Cardiac fibroblast (primary cell): Measurements from ENCODE around the gene FAM25A.
"Not testable (repeated sequence)": the region's sequence is repeated elsewhere in the genome, so short reads cannot be mapped to it uniquely, and the experiment has no call there.

ENCODE experiments used
- DNase-seq, 2 donors: peaks; one replicate each; pipeline versions ENCODE4 v3.0.0 to v3.0.0-alpha.2; 2010; ENCODE audit warnings: low read depth in 2 of 2
- H3K4me3 ChIP-seq, 2 donors: replicated peaks in 1 of 2; 1 replicate in 1 of 2; 2 replicates in 1 of 2; pipeline ENCODE4 v1.5.1; 2011; ENCODE audit warnings: low read depth in 2 of 2, low read length in 2 of 2, mild to moderate bottlenecking in 2 of 2, moderate library complexity in 1 of 2
- TF ChIP-seq, protein P1 (sequence below): IDR thresholded peaks from one replicate; pipeline ENCODE4 v1.5.1; 2011; ENCODE audit warnings: low read depth, mild to moderate bottlenecking, low read length, inconsistent platforms

FAM25A gene

DNA sequence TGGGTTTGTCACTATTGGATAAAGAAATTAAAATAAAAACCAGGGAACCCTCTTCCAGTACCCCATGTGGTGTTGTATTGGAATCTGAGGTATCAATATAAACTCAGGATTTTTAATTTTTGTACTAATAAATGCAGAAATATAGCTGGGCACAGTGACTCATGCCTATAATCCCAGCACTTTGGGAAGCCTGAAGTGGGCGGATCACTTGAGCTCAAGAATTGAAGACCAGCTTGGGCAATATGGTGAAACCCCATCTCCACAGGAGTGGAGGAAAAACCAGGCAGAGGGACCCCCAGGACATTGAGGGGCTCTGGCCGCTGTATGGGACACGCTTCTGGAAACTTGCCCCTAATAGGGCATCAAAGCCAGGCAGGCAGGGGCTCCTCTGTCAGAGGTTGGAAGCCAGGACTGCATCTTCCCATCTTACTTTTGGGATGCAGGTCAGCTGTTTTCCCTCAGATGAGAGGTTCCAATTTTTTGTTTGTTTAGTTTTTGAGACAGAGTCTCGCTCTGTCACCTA, 40.7 kb upstream of the FAM25A start:
- H3K4me3 ChIP-seq, result no peak overlapping the region
- TF ChIP-seq, protein P1, sequence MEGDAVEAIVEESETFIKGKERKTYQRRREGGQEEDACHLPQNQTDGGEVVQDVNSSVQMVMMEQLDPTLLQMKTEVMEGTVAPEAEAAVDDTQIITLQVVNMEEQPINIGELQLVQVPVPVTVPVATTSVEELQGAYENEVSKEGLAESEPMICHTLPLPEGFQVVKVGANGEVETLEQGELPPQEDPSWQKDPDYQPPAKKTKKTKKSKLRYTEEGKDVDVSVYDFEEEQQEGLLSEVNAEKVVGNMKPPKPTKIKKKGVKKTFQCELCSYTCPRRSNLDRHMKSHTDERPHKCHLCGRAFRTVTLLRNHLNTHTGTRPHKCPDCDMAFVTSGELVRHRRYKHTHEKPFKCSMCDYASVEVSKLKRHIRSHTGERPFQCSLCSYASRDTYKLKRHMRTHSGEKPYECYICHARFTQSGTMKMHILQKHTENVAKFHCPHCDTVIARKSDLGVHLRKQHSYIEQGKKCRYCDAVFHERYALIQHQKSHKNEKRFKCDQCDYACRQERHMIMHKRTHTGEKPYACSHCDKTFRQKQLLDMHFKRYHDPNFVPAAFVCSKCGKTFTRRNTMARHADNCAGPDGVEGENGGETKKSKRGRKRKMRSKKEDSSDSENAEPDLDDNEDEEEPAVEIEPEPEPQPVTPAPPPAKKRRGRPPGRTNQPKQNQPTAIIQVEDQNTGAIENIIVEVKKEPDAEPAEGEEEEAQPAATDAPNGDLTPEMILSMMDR, result no peak
- peak in 1 of 2 donors; percentile 36 for DNase-seq

DNA sequence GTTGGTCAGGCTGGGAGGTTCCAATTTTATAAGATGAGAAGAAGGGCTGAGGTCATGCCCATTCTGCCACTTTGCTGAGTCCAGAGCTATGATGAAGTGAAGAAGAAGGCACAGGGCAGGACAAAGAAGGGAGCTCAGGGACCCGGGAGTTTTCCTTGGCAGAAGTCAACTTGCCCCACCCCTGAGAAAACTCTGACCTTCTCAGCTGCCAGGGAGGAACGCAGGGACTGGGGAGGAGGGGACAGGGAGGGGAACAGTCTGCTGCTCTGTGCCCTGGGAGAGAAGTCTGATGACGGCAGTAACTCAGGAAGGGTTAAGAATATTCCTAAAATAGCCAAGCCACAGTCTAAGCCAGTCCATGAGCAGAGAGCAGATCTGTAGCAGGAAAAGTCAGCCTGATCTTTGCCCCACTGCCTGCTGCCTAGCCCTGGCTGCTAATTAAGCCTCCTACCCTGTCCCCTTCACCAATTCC, 40.1 kb upstream of the FAM25A start:
- peak; percentile 59 to 64 for DNase-seq
- H3K4me3 ChIP-seq, result no peak overlapping the region
- TF ChIP-seq, protein P1, result no peak

DNA sequence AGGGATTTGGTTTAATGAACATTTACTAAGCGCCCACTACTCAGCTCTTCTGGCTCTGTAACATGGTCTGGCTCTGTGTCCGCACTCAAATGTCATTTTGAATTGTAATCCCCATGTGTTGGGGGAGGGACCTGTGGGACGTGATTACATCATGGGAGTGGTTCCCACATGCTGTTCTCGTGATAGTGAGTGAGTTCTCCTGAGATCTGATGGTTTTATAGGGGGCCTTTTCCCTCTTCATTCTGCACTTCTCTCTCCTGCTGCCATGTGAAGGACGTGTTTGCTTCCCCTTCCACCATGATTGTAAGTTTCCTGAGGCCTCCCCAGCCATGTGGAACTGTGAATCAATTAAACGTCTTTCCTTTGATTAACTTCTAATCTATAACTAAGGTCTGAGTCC, 39.1 kb upstream of the FAM25A start:
- not testable (repeated sequence) for DNase-seq, H3K4me3 ChIP-seq

DNA sequence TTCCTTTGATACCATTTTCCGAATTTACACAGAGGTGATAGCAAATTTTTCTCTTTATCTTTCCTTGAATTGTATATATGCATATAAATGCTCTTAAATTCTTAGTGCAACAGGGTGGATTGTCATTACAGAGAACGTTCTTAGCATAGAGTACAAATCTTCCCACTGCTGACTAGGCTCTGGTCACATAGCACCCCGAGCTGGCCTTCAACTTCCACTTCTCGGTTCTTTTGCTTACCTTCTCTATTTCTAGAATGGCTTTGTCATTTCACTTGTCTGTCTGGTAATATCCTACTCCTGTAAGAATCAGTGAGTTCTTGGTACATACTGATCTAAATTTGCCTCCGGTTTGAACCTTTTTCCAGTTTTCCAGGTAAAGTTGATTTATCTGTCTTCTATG, 38.4 kb upstream of the FAM25A start:
- DNase-seq, result no peak
- no peak overlapping the region for H3K4me3 ChIP-seq
- TF ChIP-seq, protein P1, result no peak

DNA sequence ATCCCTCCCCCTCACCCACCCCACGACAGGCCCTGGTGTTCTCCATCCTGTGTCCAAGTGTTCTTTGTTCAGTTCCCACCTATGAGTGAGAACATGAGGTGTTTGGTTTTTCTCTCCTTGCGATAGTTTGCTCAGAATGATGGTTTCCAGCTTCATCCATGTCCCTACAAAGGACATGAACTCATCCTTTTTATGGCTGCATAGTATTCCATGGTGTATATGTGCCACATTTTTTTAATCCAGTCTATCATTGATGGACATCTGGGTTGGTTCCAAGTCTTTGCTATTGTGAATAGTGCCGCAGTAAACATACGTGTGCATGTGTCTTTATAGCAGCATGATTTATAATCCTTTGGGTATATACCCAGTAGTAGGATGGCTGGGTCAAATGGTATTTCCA, 35.6 kb upstream of the FAM25A start:
- not testable (repeated sequence) for DNase-seq, H3K4me3 ChIP-seq

DNA sequence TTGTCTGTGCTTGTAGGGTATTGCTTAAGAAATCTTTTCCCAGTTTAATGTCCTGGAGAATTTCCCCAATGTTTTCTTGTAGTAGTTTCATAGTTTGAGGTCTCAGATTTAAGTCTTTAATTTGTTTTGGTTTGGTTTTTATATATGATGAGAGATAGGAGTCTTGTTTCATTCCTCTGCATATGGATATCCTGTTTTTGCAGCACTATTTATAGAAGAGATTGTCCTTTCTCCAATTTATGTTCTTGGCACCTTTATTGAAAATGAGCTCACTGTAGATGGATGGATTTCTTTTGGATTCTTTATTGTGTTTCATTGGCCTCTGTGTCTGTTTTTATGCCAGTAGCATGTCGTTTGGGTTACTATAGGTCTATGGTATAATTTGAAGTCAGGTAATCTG, 31.6 kb upstream of the FAM25A start:
- DNase-seq, result no peak
- TF ChIP-seq, protein P1, result no peak

DNA sequence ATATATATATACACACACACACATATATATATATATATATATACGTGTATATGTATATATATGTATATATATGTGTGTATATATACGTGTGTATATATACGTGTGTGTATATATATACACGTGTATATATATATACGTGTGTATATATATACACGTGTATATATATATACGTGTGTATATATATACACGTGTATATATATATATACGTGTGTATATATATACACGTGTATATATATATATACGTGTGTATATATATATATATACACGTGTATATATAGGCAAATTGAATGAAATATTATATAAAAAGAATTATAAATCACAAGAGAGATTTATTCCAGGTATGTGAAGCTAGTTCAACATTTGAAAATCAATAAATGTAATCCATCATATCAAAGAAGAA, 28.7 kb upstream of the FAM25A start:
- DNase-seq, result not testable (repeated sequence)

More for the DNA sequence above, 31.6 kb upstream of the FAM25A start:
- H3K4me3 ChIP-seq, result no peak overlapping the region

DNA sequence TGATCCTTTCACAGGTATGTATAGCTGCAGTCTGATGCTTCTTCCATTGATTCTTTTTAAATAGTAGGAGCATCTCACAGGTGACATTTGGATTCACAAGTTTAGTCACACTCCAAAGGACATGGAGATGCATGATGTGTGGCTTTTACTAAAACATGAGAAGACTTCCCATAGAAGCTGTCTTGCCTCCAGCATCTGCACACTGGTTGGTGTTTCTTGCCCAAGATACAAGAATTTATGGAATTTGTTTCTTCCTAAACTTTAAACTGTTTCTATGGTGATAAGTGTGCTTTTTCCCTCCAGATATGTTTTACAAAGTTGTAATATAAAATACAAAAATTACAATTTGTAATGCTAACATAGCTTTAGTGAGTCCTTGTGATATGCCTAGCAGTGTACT, 27.6 kb upstream of the FAM25A start:
- TF ChIP-seq, protein P1, result no peak
- DNase-seq, result peak in 1 of 2 donors; percentile 19
- H3K4me3 ChIP-seq, result no peak overlapping the region

More for the DNA sequence above, 28.7 kb upstream of the FAM25A start:
- not testable (repeated sequence) for H3K4me3 ChIP-seq

DNA sequence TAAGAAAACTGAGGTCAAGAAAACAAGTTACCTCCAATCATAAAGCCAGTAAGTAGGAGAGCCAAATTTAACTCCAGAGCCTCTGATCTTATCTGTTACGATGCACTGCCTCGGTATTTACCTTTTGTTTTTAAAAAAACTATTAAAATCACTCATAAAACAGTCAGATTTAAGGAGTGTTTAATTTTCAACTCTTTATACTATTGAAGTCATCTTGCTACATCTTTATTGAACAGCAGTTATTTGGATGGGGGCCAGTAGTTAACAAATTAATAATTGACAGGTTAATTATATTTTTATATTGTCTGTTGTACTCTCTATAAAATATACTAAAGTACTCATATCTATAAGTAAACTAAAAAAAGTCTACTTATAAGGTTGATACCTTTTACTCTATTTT, 27.2 kb upstream of the FAM25A start:
- no peak overlapping the region for H3K4me3 ChIP-seq
- TF ChIP-seq, protein P1, result no peak
- DNase-seq, result no peak

DNA sequence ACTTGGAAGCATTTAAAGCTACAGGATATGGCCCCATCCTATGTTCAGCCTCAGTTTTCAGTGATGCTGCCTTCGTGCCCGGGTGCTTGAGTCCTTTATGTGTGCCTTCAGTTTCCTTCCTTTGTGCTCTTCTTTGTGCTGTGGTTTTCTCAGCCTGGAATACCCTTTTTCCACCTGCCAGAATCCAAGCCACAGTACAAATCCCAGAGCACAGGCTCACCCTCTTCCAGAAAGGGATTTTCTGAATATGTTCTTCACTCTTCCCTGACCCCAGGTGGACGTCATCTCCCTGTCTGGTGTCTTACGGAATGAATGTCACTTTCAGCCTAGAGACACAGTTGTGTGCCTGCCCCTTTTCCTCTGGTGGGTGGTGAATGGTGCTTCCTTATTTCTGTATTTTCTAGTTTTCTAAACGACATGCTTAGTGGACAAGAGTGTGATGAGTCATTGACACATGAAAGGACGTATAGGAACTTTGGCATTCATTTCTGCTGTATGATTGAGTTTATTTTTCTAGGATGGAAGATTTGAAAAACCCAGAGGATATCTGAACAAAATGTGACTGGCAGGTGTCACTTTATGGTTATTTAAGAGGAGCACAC, 20.2 kb upstream of the FAM25A start:
- not testable (repeated sequence) for H3K4me3 ChIP-seq
- DNase-seq, result peak in 1 of 2 donors; percentile 7
